HepG2 (cell line): Measurements from ENCODE around the gene CBX2. TPM values are rescaled to one million over a fixed set of nuclear protein-coding genes. Genes with fewer than 3 reads are reported as not detected.
A peak's percentile ranks its signal among the peaks of the same experiment; 100 is the strongest.

Experiments used
- IKZF5 ChIP-seq: IDR thresholded peaks from 2 replicates; pipeline ENCODE4 v1.6.1; 2018; ENCODE audit warnings: missing genetic modification reagents, mild to moderate bottlenecking, missing compliant biosample characterization
- LBX2 ChIP-seq: sonication (generic); formaldehyde crosslinking; IDR thresholded peaks from 2 replicates; pipeline ENCODE4 v1.5.0; 2020; ENCODE audit warnings: missing genetic modification reagents, mild to moderate bottlenecking, borderline replicate concordance
- LRRFIP1 ChIP-seq: sonication (generic); formaldehyde crosslinking; conservative IDR thresholded peaks from 2 replicates; pipeline ENCODE4 v1.4.0; 2020; ENCODE audit warnings: missing genetic modification reagents
- MEIS2 ChIP-seq: sonication (generic); formaldehyde crosslinking; IDR thresholded peaks from 2 replicates; pipeline ENCODE4 v1.9.0; 2021; ENCODE audit warnings: mild to moderate bottlenecking, missing genetic modification reagents
- NFE2 ChIP-seq: sonication (generic); formaldehyde crosslinking; IDR thresholded peaks from 2 replicates; pipeline ENCODE4 v1.4.0; 2020; ENCODE audit warnings: missing genetic modification reagents
- NKX3-1 ChIP-seq: sonication (generic); formaldehyde crosslinking; IDR thresholded peaks from 2 replicates; pipeline ENCODE4 v1.5.0; 2020; ENCODE audit warnings: missing genetic modification reagents
- NONO ChIP-seq, 2 experiments: fragments of 450-650 bp in 1 of 2; sonication (generic) in 1 of 2; formaldehyde crosslinking in 1 of 2; IDR thresholded peaks in 1 of 2; conservative IDR thresholded peaks in 1 of 2; 2 replicates each; pipeline versions ENCODE4 v1.6.1 to v1.8.0; 2017 to 2022; ENCODE audit warnings: mild to moderate bottlenecking in 1 of 2, missing genetic modification reagents in 1 of 2, moderate library complexity in 1 of 2
- NR2F1 ChIP-seq, 2 experiments: fragments of 450-650 bp in 1 of 2; formaldehyde crosslinking in 1 of 2; IDR thresholded peaks; 2 replicates each; pipeline versions ENCODE4 v1.5.0 to v1.6.1; 2016 to 2020; ENCODE audit warnings: mild to moderate bottlenecking in 1 of 2, missing compliant biosample characterization in 1 of 2, missing genetic modification reagents in 1 of 2, moderate library complexity in 1 of 2
- PAXIP1 ChIP-seq: sonication (generic); formaldehyde crosslinking; conservative IDR thresholded peaks from 2 replicates; pipeline ENCODE4 v1.4.0; 2020; ENCODE audit warnings: mild to moderate bottlenecking, missing genetic modification reagents, moderate library complexity
- RXRB ChIP-seq: IDR thresholded peaks from 2 replicates; pipeline ENCODE4 v1.6.1; 2016; ENCODE audit warnings: borderline replicate concordance, missing genetic modification reagents, missing compliant biosample characterization
- STAG1 ChIP-seq: sonication (generic); formaldehyde crosslinking; IDR thresholded peaks from 2 replicates; pipeline ENCODE4 v1.4.0; 2020; ENCODE audit warnings: missing genetic modification reagents
- ZBTB2 ChIP-seq: sonication (generic); formaldehyde crosslinking; IDR thresholded peaks from 2 replicates; pipeline ENCODE4 v1.8.0; 2022; ENCODE audit warnings: low read depth, missing genetic modification reagents
- ZFP36 ChIP-seq: fragments of 150-350 bp; IDR thresholded peaks from 2 replicates; pipeline ENCODE4 v1.6.1; 2018; ENCODE audit warnings: borderline replicate concordance, low read length, low read depth; ENCODE audit not compliant: partially characterized antibody
- ZNF280D ChIP-seq: sonication (generic); formaldehyde crosslinking; IDR thresholded peaks from 2 replicates; pipeline ENCODE4 v1.5.1; 2020; ENCODE audit warnings: mild to moderate bottlenecking, missing genetic modification reagents
- ZNF496 ChIP-seq: sonication (generic); formaldehyde crosslinking; IDR thresholded peaks from 2 replicates; pipeline ENCODE4 v1.8.1; 2023; ENCODE audit warnings: mild to moderate bottlenecking, moderate library complexity, missing genetic modification reagents; ENCODE audit not compliant: insufficient replicate concordance
- polyA plus RNA-seq, 8 experiments: library from polyadenylated mRNA; depleted of rRNA in 3 of 8; stranded (reverse) in 7 of 8; unstranded in 1 of 8; fragments of >200 nt; fragmentation: Illumina TruSeq in 4 of 8; extraction: Trizol in 4 of 8; gene quantifications; 2 replicates each; pipeline versions ENCODE4 v1.2.1 to v1.2.3, GENCODE V29; 2011 to 2016; ENCODE audit warnings: low read depth in 4 of 8, missing spikeins in 1 of 8, mixed read lengths in 1 of 8; ENCODE audit not compliant: insufficient read depth in 1 of 8
- total RNA-seq, 5 experiments: library from RNA; depleted of rRNA; stranded (reverse); fragments of >200 nt; fragmentation: Illumina TruSeq; extraction: Trizol; gene quantifications; 2 replicates each; pipeline ENCODE4 v1.2.3, GENCODE V29; 2016; ENCODE audit warnings: low read depth in 1 of 5

The CBX2 gene
- total and polyA plus RNA-seq, 2 of the 13 experiments (the other 11 are each of a cell fraction or from before 2014, with no cell fraction given), result 14.5 to 31.1 TPM

- TF ChIP-seq NONO (IDR thresholded peaks at IDR 0.05), result no peak
- no peak for TF ChIP-seq NONO (CRISPR knock-in tag; conservative IDR thresholded peaks at IDR 0.05)
- peak; percentile 76; the same call in 1 of the 2 replicates for TF ChIP-seq ZNF280D (CRISPR knock-in tag)
- peak; percentile 46; the same call in 1 of the 2 replicates for TF ChIP-seq IKZF5 (CRISPR knock-in tag)
- TF ChIP-seq MEIS2 (CRISPR knock-in tag), result no peak
- no peak for TF ChIP-seq LBX2 (CRISPR knock-in tag)
- no peak for TF ChIP-seq ZBTB2
- TF ChIP-seq NR2F1 (CRISPR knock-in tag; IDR thresholded peaks at IDR 0.05), result peak in 1 of 2 experiments; percentile 38; a peak in 1 of 4 replicates
- TF ChIP-seq STAG1 (CRISPR knock-in tag), result peak; percentile 41
- no peak for TF ChIP-seq ZFP36
- no peak for TF ChIP-seq PAXIP1 (CRISPR knock-in tag)
- no peak for TF ChIP-seq ZNF496 (CRISPR knock-in tag)
- peak; percentile 63 for TF ChIP-seq RXRB
- no peak for TF ChIP-seq NFE2 (CRISPR knock-in tag)
- no peak for TF ChIP-seq NKX3-1 (CRISPR knock-in tag)
- no peak for TF ChIP-seq LRRFIP1
These were observed 40.2 kb downstream of the CBX2 start (continued) for GRCh38 chr17:79818026-79818758.
